Heart left ventricle (tissue), 16 donors: ENCODE results near the gene MYH13. TPM values are rescaled to one million over a fixed set of nuclear protein-coding genes. Genes with fewer than 3 reads are reported as not detected.

Experiments used
- ATAC-seq, 4 donors: fragments of 200-7000 bp; cut with Tn5 transposase; one replicate each; pipeline ENCODE4 v1.9.1; 2020 to 2022; ENCODE audit warnings: moderate library complexity in 4 of 4, mild to moderate bottlenecking in 3 of 4, moderate number of reproducible peaks in 1 of 4
- DNase-seq, 5 donors: peaks; one replicate each; pipeline ENCODE4 v3.0.0-alpha.2; 2020
- H3K27ac ChIP-seq, 12 donors: fragments of 200-600 bp; sonication (generic) in 4 of 12; one replicate each; pipeline versions ENCODE4 v1.5.0 to v1.8.0; 2016 to 2022; ENCODE audit warnings: mild to moderate bottlenecking in 2 of 12
- H3K27me3 ChIP-seq, 9 donors: fragments of 200-600 bp; sonication (generic) in 2 of 9; one replicate each; pipeline versions ENCODE4 v1.5.1 to v1.8.0; 2016 to 2022; ENCODE audit warnings: mild to moderate bottlenecking in 3 of 9
- H3K36me3 ChIP-seq, 9 donors: fragments of 200-600 bp; sonication (generic) in 2 of 9; one replicate each; pipeline versions ENCODE4 v1.5.0 to v1.8.0; 2018 to 2022; ENCODE audit warnings: mild to moderate bottlenecking in 2 of 9
- H3K4me1 ChIP-seq, 12 donors: fragments of 200-600 bp; sonication (generic) in 4 of 12; one replicate each; pipeline versions ENCODE4 v1.5.0 to v1.8.0; 2016 to 2022; ENCODE audit warnings: mild to moderate bottlenecking in 3 of 12
- H3K4me3 ChIP-seq, 12 donors: fragments of 200-600 bp; sonication (generic) in 4 of 12; one replicate each; pipeline versions ENCODE4 v1.5.0 to v1.8.0; 2017 to 2022; ENCODE audit warnings: mild to moderate bottlenecking in 9 of 12, moderate library complexity in 4 of 12
- H3K9me3 ChIP-seq, 12 donors: fragments of 200-600 bp; sonication (generic) in 4 of 12; one replicate each; pipeline versions ENCODE4 v1.5.0 to v1.8.0; 2016 to 2022; ENCODE audit warnings: mild to moderate bottlenecking in 1 of 12
- POLR2A ChIP-seq, 2 donors: fragments of 450-650 bp; IDR thresholded peaks; one replicate each; pipeline ENCODE4 v1.6.1; 2017; ENCODE audit warnings: antibody characterized with exemption in 2 of 2, mild to moderate bottlenecking in 2 of 2, moderate library complexity in 2 of 2
- WGBS, 4 donors: extraction: QIAGEN DNeasy Blood & Tissue Kit in 2 of 4; methylation state at CpG; one replicate each; pipeline versions ENCODE4 v1.1.5 to v1.1.7; 2013 to 2018; 5-methylcytosine and 5-hydroxymethylcytosine counted together
- intact Hi-C, 10 donors: fragments of 100-400 bp; cut with DNase I; formaldehyde crosslinking; loops; one replicate each; pipeline versions ENCODE4 v1.11.1 to v1.14.2; 2022
- polyA plus RNA-seq, 2 donors: library from polyadenylated mRNA; stranded (reverse); fragments of 200-250 nt; gene quantifications; one replicate each; pipeline ENCODE4 v1.2.3, GENCODE V29; 2013
- total RNA-seq, 9 donors: library from RNA; depleted of rRNA in 2 of 9; stranded (reverse); fragments of >200 nt in 2 of 9; fragmentation: NEBNext Ultra II Directional in 3 of 9; extraction: Animal tissue kit (Norgen Biotek cat#: 25700) in 3 of 9; gene quantifications; one replicate each; pipeline versions ENCODE4 v1.1.0 to v1.2.4, GENCODE V29; 2016 to 2023
- TF ChIP-seq, protein P1 (sequence below), 12 donors: fragments of 200-600 bp; sonication (generic) in 4 of 12; IDR thresholded peaks; one replicate each; pipeline versions ENCODE4 v1.5.0 to v1.8.0; 2018 to 2022; ENCODE audit warnings: antibody characterized with exemption in 12 of 12, mild to moderate bottlenecking in 5 of 12
- donor health status: ischemic (EF 13 %, LVEDD 7.1; RV severe dilation, severe dysfunction).
- donor health status: healthy with polysubstance abuse.
- donor health status: DM: no; HTN: yes; CAD: no.
- donor health status: DM: no; HTN: no; CAD: no.
- donor health status: ischemic (EF 25% LVEDD 6.9; RV normal size, moderate dysfunction).
- donor health status: ischemic (EF 25% LVEDD 5.7; RV mildly dilated, moderate dysfunction).
- donor health status: healthy.
- donor health status: DM: yes; HTN: yes; CAD: no.
- donor health status: ischemic (EF 35%, LVEDD 5.7; RV mildly dilated, moderate dysfunction).
- donor health status: nonischemic (EF 11% LVEDD 7.7; RV severe dilation, severe dysfunction).
- donor health status: DM: yes; HTN: yes; CAD: no.
- donor health status: PGD.
- donor health status: ischemic (EF 29% LVEDD 5.4; RV normal size, mild dysfunction).
- donor health status: nonischemic (EF 23%, LVEDD 6.1; RV moderate dilation, normal function).

MYH13 gene
- total and polyA plus RNA-seq, 11 donors: 0.01 TPM; not detected in 10

- TF ChIP-seq, protein P1, sequence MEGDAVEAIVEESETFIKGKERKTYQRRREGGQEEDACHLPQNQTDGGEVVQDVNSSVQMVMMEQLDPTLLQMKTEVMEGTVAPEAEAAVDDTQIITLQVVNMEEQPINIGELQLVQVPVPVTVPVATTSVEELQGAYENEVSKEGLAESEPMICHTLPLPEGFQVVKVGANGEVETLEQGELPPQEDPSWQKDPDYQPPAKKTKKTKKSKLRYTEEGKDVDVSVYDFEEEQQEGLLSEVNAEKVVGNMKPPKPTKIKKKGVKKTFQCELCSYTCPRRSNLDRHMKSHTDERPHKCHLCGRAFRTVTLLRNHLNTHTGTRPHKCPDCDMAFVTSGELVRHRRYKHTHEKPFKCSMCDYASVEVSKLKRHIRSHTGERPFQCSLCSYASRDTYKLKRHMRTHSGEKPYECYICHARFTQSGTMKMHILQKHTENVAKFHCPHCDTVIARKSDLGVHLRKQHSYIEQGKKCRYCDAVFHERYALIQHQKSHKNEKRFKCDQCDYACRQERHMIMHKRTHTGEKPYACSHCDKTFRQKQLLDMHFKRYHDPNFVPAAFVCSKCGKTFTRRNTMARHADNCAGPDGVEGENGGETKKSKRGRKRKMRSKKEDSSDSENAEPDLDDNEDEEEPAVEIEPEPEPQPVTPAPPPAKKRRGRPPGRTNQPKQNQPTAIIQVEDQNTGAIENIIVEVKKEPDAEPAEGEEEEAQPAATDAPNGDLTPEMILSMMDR (IDR thresholded peaks at IDR 0.05): no peak
- no peak for TF ChIP-seq POLR2A (IDR thresholded peaks at IDR 0.05)
- no peak for ATAC-seq
- Histone ChIP-seq H3K4me3 (no peak overlapping the region), H3K4me1 (no peaks in the 10 kb centered on the region), H3K9me3 (no peaks in the 10 kb centered on the region), H3K27me3 (peaks cover 0 to 6% (median 0%) of the 10 kb centered on the region in 9 donors), H3K36me3 (no peaks in the 10 kb centered on the region), H3K27ac (no peak overlapping the region)
- 75 to 83% (median 79%) methylated on average over 14 of the region's 14 CpGs for WGBS, 4 donors
- no peak for DNase-seq
- intact Hi-C loops: no loop called here
These were observed 23.8 kb upstream of the MYH13 start for GRCh38 chr17:10396524-10397163.

- TF ChIP-seq, protein P1 (IDR thresholded peaks at IDR 0.05): no peak
- Histone ChIP-seq H3K4me3 (no peak overlapping the region), H3K4me1 (no peaks in the 10 kb centered on the region), H3K27me3 (peaks cover 0 to 6% (median 0%) of the 10 kb centered on the region in 9 donors), H3K36me3 (no peaks in the 10 kb centered on the region), H3K27ac (no peak overlapping the region), H3K9me3 (no peaks in the 10 kb centered on the region)
- ATAC-seq (no peak), DNase-seq (no peak)
- WGBS, 4 donors: 74 to 89% (median 83%) methylated on average over 6 of the region's 6 CpGs
- intact Hi-C loops: no loop called here
These were observed 21.5 kb upstream of the MYH13 start for GRCh38 chr17:10394201-10394887.

DNA sequence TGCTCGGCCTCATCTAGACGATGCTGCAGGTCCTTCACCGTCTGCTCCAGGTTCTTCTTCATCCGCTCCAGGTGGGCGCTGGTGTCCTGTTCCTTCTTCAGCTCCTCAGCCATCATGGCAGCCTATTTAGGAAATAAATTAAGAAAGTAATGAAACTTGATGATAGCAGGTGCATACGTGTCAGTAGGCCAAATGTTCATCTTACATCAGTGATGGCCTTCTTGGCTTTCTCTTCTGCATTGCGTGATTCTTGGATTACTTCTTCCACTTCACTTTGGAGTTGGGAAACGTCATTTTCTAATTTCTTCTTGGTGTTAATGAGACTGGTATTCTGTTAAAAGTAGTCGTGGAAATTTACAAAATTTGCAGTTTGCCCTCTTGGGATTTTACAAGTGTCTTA, 20.1 kb upstream of the MYH13 start:
- Histone ChIP-seq H3K36me3 (no peaks in the 10 kb centered on the region), H3K4me3 (no peak overlapping the region), H3K4me1 (no peaks in the 10 kb centered on the region), H3K9me3 (no peaks in the 10 kb centered on the region), H3K27me3 (peaks cover 0 to 6% (median 0%) of the 10 kb centered on the region in 9 donors), H3K27ac (no peak overlapping the region)
- intact Hi-C loops: no loop called here
- TF ChIP-seq, protein P1 (IDR thresholded peaks at IDR 0.05): no peak
- no peak for TF ChIP-seq POLR2A (IDR thresholded peaks at IDR 0.05)
- 79 to 88% (median 84%) methylated on average over 9 of the region's 9 CpGs for WGBS, 4 donors
- ATAC-seq: no peak
- DNase-seq: no peak

DNA sequence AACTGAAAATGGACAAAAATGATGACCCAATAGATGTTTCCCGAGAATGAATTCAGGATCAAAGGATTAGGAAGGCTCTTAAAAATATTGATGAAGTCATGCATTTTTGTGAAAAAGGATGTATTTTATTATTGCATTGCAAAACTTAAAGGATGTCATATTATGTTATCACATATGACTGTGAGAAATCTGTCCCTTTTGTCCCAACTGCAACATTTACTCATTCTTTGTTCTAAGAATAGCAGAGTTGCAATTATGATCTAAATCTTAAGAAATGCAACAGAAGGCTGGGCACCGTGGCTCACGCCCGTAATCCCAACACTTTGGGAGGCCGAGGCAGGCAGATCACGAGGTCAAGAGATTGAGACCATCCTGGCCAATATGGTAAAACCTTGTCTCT, 13.1 kb upstream of the MYH13 start:
- H3K9me3 ChIP-seq: no peaks in the 10 kb centered on the region
- no peaks in the 10 kb centered on the region for H3K4me1 ChIP-seq
- peaks cover 0 to 11% (median 0%) of the 10 kb centered on the region in 9 donors for H3K27me3 ChIP-seq
- intact Hi-C loops: no loop called here
- no peak overlapping the region for H3K27ac ChIP-seq
- TF ChIP-seq, protein P1 (IDR thresholded peaks at IDR 0.05): no peak
- TF ChIP-seq POLR2A (IDR thresholded peaks at IDR 0.05): no peak
- ATAC-seq: no peak
- 47 to 67% (median 62%) methylated on average over 6 of the region's 6 CpGs for WGBS, 4 donors
- no peak overlapping the region for H3K4me3 ChIP-seq
- DNase-seq: no peak
- no peaks in the 10 kb centered on the region for H3K36me3 ChIP-seq
